Adrenal gland (tissue), 5 donors: Measurements from ENCODE around the gene PUM2.

Experiments
- POLR2A ChIP-seq, 2 donors: fragments of 450-650 bp; IDR thresholded peaks; one replicate each; pipeline ENCODE4 v1.6.1; 2017; ENCODE audit warnings: antibody characterized with exemption in 2 of 2, mild to moderate bottlenecking in 2 of 2, moderate library complexity in 1 of 2
- TF ChIP-seq, protein P1 (sequence below), 6 experiments: fragments of 450-650 bp in 4 of 6; fragments of 200-600 bp in 2 of 6; sonication (generic) in 1 of 6; IDR thresholded peaks; 1 replicate in 5 of 6; 2 replicates in 1 of 6; pipeline versions ENCODE4 v1.5.1 to v1.8.0; 2016 to 2021; ENCODE audit warnings: antibody characterized with exemption in 6 of 6, mild to moderate bottlenecking in 2 of 6, moderate library complexity in 1 of 6
- donor health status: DM: no; HTN: no; CAD: no.

DNA sequence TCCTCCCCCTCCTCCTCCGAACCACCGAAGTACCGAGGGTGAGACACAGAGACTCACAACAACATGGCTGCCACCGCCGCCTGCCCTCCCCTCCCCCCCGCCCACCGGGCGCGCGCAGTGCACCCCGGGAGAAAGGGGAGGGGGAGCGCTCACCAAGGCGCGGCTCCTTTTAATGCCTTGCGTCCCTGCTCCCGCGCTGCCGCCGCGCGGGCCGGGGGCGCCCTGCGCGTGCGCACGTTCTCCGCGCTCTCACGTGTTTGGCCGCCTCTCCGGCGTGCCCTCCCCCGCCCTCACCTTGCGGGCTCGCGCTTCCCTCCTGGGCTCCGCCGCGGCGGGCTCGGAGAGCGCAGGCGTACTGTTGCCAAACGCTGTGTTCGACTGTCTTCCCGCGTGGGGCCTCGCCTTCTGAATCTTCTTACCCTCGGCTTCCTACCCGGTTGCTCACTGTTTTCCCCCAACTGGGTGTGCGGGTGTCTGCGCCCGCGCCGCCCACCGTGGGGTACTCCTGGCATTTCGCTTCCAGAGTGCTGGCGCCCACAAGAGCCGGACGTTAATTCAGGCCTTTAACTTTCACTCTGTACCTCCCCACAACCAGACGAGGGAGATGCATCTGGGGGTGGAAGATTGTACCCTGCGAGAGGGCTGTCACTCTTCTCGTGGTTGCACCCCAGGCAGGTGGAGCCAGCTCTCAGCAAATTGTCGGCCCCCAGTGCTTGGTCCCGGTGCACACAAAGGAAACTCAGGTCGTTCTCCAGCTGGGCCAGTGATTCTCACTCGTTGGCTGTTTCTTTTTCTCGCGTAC lies at the start of gene PUM2:
- TF ChIP-seq, protein P1, sequence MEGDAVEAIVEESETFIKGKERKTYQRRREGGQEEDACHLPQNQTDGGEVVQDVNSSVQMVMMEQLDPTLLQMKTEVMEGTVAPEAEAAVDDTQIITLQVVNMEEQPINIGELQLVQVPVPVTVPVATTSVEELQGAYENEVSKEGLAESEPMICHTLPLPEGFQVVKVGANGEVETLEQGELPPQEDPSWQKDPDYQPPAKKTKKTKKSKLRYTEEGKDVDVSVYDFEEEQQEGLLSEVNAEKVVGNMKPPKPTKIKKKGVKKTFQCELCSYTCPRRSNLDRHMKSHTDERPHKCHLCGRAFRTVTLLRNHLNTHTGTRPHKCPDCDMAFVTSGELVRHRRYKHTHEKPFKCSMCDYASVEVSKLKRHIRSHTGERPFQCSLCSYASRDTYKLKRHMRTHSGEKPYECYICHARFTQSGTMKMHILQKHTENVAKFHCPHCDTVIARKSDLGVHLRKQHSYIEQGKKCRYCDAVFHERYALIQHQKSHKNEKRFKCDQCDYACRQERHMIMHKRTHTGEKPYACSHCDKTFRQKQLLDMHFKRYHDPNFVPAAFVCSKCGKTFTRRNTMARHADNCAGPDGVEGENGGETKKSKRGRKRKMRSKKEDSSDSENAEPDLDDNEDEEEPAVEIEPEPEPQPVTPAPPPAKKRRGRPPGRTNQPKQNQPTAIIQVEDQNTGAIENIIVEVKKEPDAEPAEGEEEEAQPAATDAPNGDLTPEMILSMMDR (IDR thresholded peaks at IDR 0.05) = peak in 3 of 6 experiments; percentile 3 to 34 (median 21)
- peak; percentile 87 to 95 for TF ChIP-seq POLR2A (IDR thresholded peaks at IDR 0.05)
